Activated CD4-positive, alpha-beta T cell treated with anti-CD3 and anti-CD28 coated beads, Interleukin-10, Interleukin-2, amounts not matched to agents 100 ng/mL and 50 ng/mL, durations not matched to agents 16 hours and 8 hours (primary cell): ENCODE measurements around the gene CCT8L2.
"Not testable (repeated sequence)": the region's sequence is repeated elsewhere in the genome, so short reads cannot be mapped to it uniquely, and the experiment has no call there.

Experiments used
- DNase-seq: peaks from one replicate; pipeline ENCODE4 v3.0.0-alpha.2; 2020

Gene CCT8L2

GRCh38 chr22:16592710-16593109 lies at the start of gene CCT8L2:
Gene CCT8L2 (minus strand): TSS chr22:16592810. CDS start chr22:16592550, 260 bp downstream.
- not testable (repeated sequence) for DNase-seq

GRCh38 chr22:16635442-16635841 lies 42.8 kb upstream of the CCT8L2 start:
- DNase-seq = not testable (repeated sequence)

- not testable (repeated sequence) for DNase-seq
Measured at GRCh38 chr22:16634092-16634491, 41.5 kb upstream of the CCT8L2 start.

GRCh38 chr22:16628476-16628875 lies 35.9 kb upstream of the CCT8L2 start:
- DNase-seq = not testable (repeated sequence)

- not testable (repeated sequence) for DNase-seq
Measured at GRCh38 chr22:16625018-16625417, 32.4 kb upstream of the CCT8L2 start.

GRCh38 chr22:16623595-16623994 lies 31.0 kb upstream of the CCT8L2 start:
- not testable (repeated sequence) for DNase-seq

- DNase-seq = not testable (repeated sequence)
Measured at GRCh38 chr22:16617516-16617915, 24.9 kb upstream of the CCT8L2 start.

- DNase-seq = not testable (repeated sequence)
Measured at GRCh38 chr22:16616390-16616938, 23.9 kb upstream of the CCT8L2 start.

GRCh38 chr22:16615606-16616245 lies 23.1 kb upstream of the CCT8L2 start:
- DNase-seq = not testable (repeated sequence)

GRCh38 chr22:16609548-16610261 lies 17.1 kb upstream of the CCT8L2 start:
- no peak for DNase-seq

- no peak for DNase-seq
Measured at GRCh38 chr22:16608931-16609330, 16.3 kb upstream of the CCT8L2 start.

GRCh38 chr22:16604257-16604998 lies 11.8 kb upstream of the CCT8L2 start:
- DNase-seq = not testable (repeated sequence)

GRCh38 chr22:16603770-16604242 lies 11.2 kb upstream of the CCT8L2 start:
- DNase-seq = not testable (repeated sequence)

GRCh38 chr22:16603448-16603768 lies 10.8 kb upstream of the CCT8L2 start:
- no peak for DNase-seq

- DNase-seq = not testable (repeated sequence)
Measured at GRCh38 chr22:16602728-16603447, 10.3 kb upstream of the CCT8L2 start.

- not testable (repeated sequence) for DNase-seq
Measured at GRCh38 chr22:16602224-16602727, 9.7 kb upstream of the CCT8L2 start.

GRCh38 chr22:16601437-16602223 lies 9.0 kb upstream of the CCT8L2 start:
- DNase-seq = no peak

- DNase-seq = peak; percentile 1
Measured at GRCh38 chr22:16600644-16601436, 8.2 kb upstream of the CCT8L2 start.

- not testable (repeated sequence) for DNase-seq
Measured at GRCh38 chr22:16599648-16600047, 7.0 kb upstream of the CCT8L2 start.

- DNase-seq = not testable (repeated sequence)
Measured at GRCh38 chr22:16595251-16595650, 2.6 kb upstream of the CCT8L2 start.

- no peak for DNase-seq
Measured at GRCh38 chr22:16594026-16594425, 1.4 kb upstream of the CCT8L2 start.
